ENCODE measurements around the gene DCBLD2. TPM values are rescaled to one million over a fixed set of nuclear protein-coding genes. Genes with fewer than 3 reads are reported as not detected.

Gene DCBLD2
- polyA plus RNA-seq, 3 donors, result 0.17 to 1.1 (median 0.45) TPM

- H3K36me3 Mint-ChIP-seq, result no peaks in the 10 kb centered on the region
- Histone ChIP-seq H3K4me1 (ENCODE audit: control insufficient read depth in 1 of 2, insufficient read depth in 2 of 2, low read length in 2 of 2) (peaks cover 8 to 9% of the 10 kb centered on the region in 2 donors), H3K36me3 (replicated peaks in 1 of 2; ENCODE audit: control insufficient read depth in 1 of 2, insufficient read depth in 2 of 2, low read length in 2 of 2) (no peaks in the 10 kb centered on the region), H2AFZ (ENCODE audit: insufficient read depth, low read depth, low read length, poor library complexity, severe bottlenecking) (no peak overlapping the region), H3K79me2 (ENCODE audit: insufficient read depth, low read length) (no peaks in the 10 kb centered on the region), H3K27ac (ENCODE audit: low read depth in 1 of 2, low read length in 2 of 2) (no peak overlapping the region), H3K27me3 (ENCODE audit: control insufficient read depth in 2 of 2, insufficient read depth in 2 of 2, low read length in 2 of 2) (peaks cover 0 to 4% of the 10 kb centered on the region in 2 donors), H3K4me3 (replicated peaks in 1 of 3; ENCODE audit: low read depth in 2 of 3, low read length in 3 of 3) (no peak overlapping the region), H3K9me3 (replicated peaks in 1 of 2; ENCODE audit: control insufficient read depth in 1 of 2, insufficient read depth in 1 of 2, low read length in 2 of 2) (no peaks in the 10 kb centered on the region), H3K4me2 (replicated peaks; ENCODE audit: extremely low read depth, low read length, poor library complexity, severe bottlenecking) (no peak overlapping the region), H4K20me1 (ENCODE audit: insufficient read depth, low read length) (no peaks in the 10 kb centered on the region), H3K9ac (ENCODE audit: insufficient read depth, low read length, poor library complexity, severe bottlenecking) (no peak overlapping the region)
- H3K4me1 Mint-ChIP-seq, result peaks cover 8% of the 10 kb centered on the region
- no peak overlapping the region for H3K27ac Mint-ChIP-seq
- WGBS (ENCODE audit: insufficient coverage), result no CpG with 5 or more reads among the region's 1 CpG
- peaks cover 0 to 12% (median 7%) of the 10 kb centered on the region in 3 donors for H3K27me3 Mint-ChIP-seq (ENCODE audit: low read depth in 3 of 3)
- DNase-seq, result no peak
- H3K4me3 Mint-ChIP-seq, result no peak overlapping the region
- intact Hi-C loops (cut with micrococcal nuclease), result no loop called here
- TF ChIP-seq CTCF (IDR thresholded peaks at IDR 0.05), result no peak
- peaks cover 0 to 9% (median 2%) of the 10 kb centered on the region in 7 donors for H3K9me3 Mint-ChIP-seq
Observed at GRCh38 chr3:98906230-98906629, 4.7 kb upstream of the DCBLD2 start.

- Histone ChIP-seq H3K9ac (ENCODE audit: insufficient read depth, low read length, poor library complexity, severe bottlenecking) (no peak overlapping the region), H4K20me1 (ENCODE audit: insufficient read depth, low read length) (no peaks in the 10 kb centered on the region), H3K9me3 (replicated peaks in 1 of 2; ENCODE audit: control insufficient read depth in 1 of 2, insufficient read depth in 1 of 2, low read length in 2 of 2) (no peaks in the 10 kb centered on the region), H3K79me2 (ENCODE audit: insufficient read depth, low read length) (no peaks in the 10 kb centered on the region), H3K27me3 (ENCODE audit: control insufficient read depth in 2 of 2, insufficient read depth in 2 of 2, low read length in 2 of 2) (peaks cover 10 to 19% of the 10 kb centered on the region in 2 donors), H3K4me3 (replicated peaks in 1 of 3; ENCODE audit: low read depth in 2 of 3, low read length in 3 of 3) (no peak overlapping the region), H3K4me2 (replicated peaks; ENCODE audit: extremely low read depth, low read length, poor library complexity, severe bottlenecking) (no peak overlapping the region), H3K36me3 (replicated peaks in 1 of 2; ENCODE audit: control insufficient read depth in 1 of 2, insufficient read depth in 2 of 2, low read length in 2 of 2) (no peaks in the 10 kb centered on the region), H2AFZ (ENCODE audit: insufficient read depth, low read depth, low read length, poor library complexity, severe bottlenecking) (no peak overlapping the region), H3K27ac (ENCODE audit: low read depth in 1 of 2, low read length in 2 of 2) (no peak overlapping the region), H3K4me1 (ENCODE audit: control insufficient read depth in 1 of 2, insufficient read depth in 2 of 2, low read length in 2 of 2) (peaks cover 13 to 18% of the 10 kb centered on the region in 2 donors)
- no peak overlapping the region for H3K4me3 Mint-ChIP-seq
- intact Hi-C loops (cut with micrococcal nuclease), result no loop called here
- no peak for TF ChIP-seq CTCF (IDR thresholded peaks at IDR 0.05)
- H3K9me3 Mint-ChIP-seq, result peaks cover 0 to 4% (median 2%) of the 10 kb centered on the region in 7 donors
- H3K36me3 Mint-ChIP-seq, result no peaks in the 10 kb centered on the region
- peaks cover 16 to 24% (median 19%) of the 10 kb centered on the region in 3 donors for H3K27me3 Mint-ChIP-seq (ENCODE audit: low read depth in 3 of 3)
- WGBS (ENCODE audit: insufficient coverage), result 92% methylated on average over 8 of the region's 11 CpGs
- no peak overlapping the region for H3K27ac Mint-ChIP-seq
- peaks cover 15% of the 10 kb centered on the region for H3K4me1 Mint-ChIP-seq
- DNase-seq, result no peak
Observed at GRCh38 chr3:98903705-98904481, 2.4 kb upstream of the DCBLD2 start.

Measured in CD14-positive monocyte (primary cell).